Chondrocyte (in vitro differentiated cells): ENCODE results near the gene CST3. TPM values are rescaled to one million over a fixed set of nuclear protein-coding genes. Genes with fewer than 3 reads are reported as not detected.
A peak's percentile ranks its signal among the peaks of the same experiment; 100 is the strongest.

Experiments
- DNase-seq: peaks from one replicate; pipeline ENCODE4 v3.0.0; 2021; ENCODE audit warnings: mixed read lengths, low spot score
- H3K27ac Mint-ChIP-seq: one replicate; pipeline ENCODE4 v1.8.0; 2021; ENCODE audit warnings: mild to moderate bottlenecking, moderate library complexity, mixed read lengths; ENCODE audit not compliant: unreplicated experiment
- H3K27me3 Mint-ChIP-seq: 2 replicates; pipeline ENCODE4 v1.8.0; 2021; ENCODE audit warnings: low read depth, mixed read lengths
- H3K36me3 Mint-ChIP-seq: 2 replicates; pipeline ENCODE4 v1.8.0; 2021; ENCODE audit warnings: low read depth, mixed read lengths
- H3K4me1 Mint-ChIP-seq: 2 replicates; pipeline ENCODE4 v1.8.0; 2021; ENCODE audit warnings: low read depth, mild to moderate bottlenecking, mixed read lengths
- H3K4me3 Mint-ChIP-seq: one replicate; pipeline ENCODE4 v1.8.0; 2021; ENCODE audit warnings: mild to moderate bottlenecking, moderate library complexity, mixed read lengths; ENCODE audit not compliant: unreplicated experiment
- H3K9me3 Mint-ChIP-seq: 2 replicates; pipeline ENCODE4 v1.8.0; 2021; ENCODE audit warnings: low read depth, mixed read lengths
- total RNA-seq: library from RNA; stranded (reverse); gene quantifications from 3 replicates; pipeline ENCODE4 v1.2.1, GENCODE V29; 2021
- TF ChIP-seq, protein P1 (sequence below): fragments of 200-600 bp; sonication (generic); IDR thresholded peaks from 2 replicates; pipeline ENCODE4 v1.5.0; 2021; ENCODE audit warnings: antibody characterized with exemption, mild to moderate bottlenecking, moderate library complexity

Gene CST3
- total RNA-seq, 1 donor from 2014 or later, result 487 TPM

DNA sequence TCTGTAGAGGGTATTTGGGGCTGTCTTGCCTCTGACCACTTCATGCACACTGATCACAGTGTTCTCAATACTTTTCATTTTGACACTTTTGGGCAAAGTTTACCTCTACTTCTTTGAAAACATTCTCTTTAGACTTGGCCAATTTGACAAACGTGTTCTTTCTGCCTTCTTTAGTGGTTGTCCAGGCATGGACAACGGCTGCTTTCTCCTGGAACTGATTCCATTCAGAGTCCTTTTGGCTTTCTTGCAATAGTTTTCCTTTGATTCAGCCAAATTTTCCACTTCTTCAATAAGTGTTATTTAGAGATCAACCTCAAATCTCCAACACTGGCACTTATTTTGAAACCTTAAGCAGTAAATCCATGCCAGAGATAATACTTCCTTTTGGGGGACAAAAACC is 25.4 kb downstream of the CST3 start:
- no peaks in the 10 kb centered on the region for H3K9me3 Mint-ChIP-seq
- no peak overlapping the region for H3K4me3 Mint-ChIP-seq
- H3K4me1 Mint-ChIP-seq, result no peaks in the 10 kb centered on the region
- DNase-seq, result no peak
- H3K36me3 Mint-ChIP-seq, result no peaks in the 10 kb centered on the region
- no peak overlapping the region for H3K27ac Mint-ChIP-seq
- no peaks in the 10 kb centered on the region for H3K27me3 Mint-ChIP-seq
- TF ChIP-seq, protein P1, sequence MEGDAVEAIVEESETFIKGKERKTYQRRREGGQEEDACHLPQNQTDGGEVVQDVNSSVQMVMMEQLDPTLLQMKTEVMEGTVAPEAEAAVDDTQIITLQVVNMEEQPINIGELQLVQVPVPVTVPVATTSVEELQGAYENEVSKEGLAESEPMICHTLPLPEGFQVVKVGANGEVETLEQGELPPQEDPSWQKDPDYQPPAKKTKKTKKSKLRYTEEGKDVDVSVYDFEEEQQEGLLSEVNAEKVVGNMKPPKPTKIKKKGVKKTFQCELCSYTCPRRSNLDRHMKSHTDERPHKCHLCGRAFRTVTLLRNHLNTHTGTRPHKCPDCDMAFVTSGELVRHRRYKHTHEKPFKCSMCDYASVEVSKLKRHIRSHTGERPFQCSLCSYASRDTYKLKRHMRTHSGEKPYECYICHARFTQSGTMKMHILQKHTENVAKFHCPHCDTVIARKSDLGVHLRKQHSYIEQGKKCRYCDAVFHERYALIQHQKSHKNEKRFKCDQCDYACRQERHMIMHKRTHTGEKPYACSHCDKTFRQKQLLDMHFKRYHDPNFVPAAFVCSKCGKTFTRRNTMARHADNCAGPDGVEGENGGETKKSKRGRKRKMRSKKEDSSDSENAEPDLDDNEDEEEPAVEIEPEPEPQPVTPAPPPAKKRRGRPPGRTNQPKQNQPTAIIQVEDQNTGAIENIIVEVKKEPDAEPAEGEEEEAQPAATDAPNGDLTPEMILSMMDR, result no peak

DNA sequence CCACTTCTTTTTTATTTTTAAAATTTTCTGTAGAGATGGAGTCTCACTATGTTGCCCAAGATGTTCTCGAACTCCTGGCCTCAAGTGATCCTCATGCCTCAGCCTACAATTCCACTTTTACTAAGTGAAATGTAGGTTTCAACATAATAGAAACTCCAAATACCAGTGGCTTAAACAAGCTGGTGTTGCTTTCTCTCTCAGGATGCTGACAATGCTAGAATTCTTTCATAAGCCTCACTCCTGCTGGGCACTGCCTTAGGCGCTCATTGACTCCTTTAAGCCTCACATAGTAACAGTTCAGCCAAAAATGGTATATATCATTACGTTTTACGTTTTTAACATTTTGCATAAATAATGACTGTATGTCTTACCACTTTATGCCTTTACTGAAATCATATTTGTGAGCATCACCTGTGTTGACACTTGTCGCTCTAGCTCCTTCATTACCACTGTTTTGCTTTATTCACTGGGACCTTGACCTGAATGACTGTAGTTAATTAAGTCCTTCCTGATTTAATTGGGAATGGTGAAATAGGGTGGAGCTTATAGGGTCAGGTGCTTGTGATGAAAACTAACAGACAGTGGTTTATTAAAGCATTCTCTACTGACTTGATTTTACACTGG is 28.2 kb downstream of the CST3 start:
- TF ChIP-seq, protein P1, result no peak
- no peaks in the 10 kb centered on the region for H3K36me3 Mint-ChIP-seq

GRCh38 chr20:23608251-23608846 is 29.4 kb downstream of the CST3 start:
- Mint-ChIP-seq H3K27ac (no peak overlapping the region), H3K4me3 (no peak overlapping the region), H3K27me3 (no peaks in the 10 kb centered on the region), H3K9me3 (no peaks in the 10 kb centered on the region), H3K36me3 (no peaks in the 10 kb centered on the region), H3K4me1 (peaks cover 12% of the 10 kb centered on the region)
- DNase-seq, result no peak
- TF ChIP-seq, protein P1, result no peak

More for the DNA sequence above, 28.2 kb downstream of the CST3 start:
- no peak overlapping the region for H3K4me3 Mint-ChIP-seq
- no peaks in the 10 kb centered on the region for H3K27me3 Mint-ChIP-seq
- no peak overlapping the region for H3K27ac Mint-ChIP-seq
- no peaks in the 10 kb centered on the region for H3K9me3 Mint-ChIP-seq
- no peak for DNase-seq
- peaks cover 8% of the 10 kb centered on the region for H3K4me1 Mint-ChIP-seq

GRCh38 chr20:23607497-23608245 is 30.1 kb downstream of the CST3 start:
- no peaks in the 10 kb centered on the region for H3K36me3 Mint-ChIP-seq
- H3K4me1 Mint-ChIP-seq, result peaks cover 12% of the 10 kb centered on the region
- no peaks in the 10 kb centered on the region for H3K27me3 Mint-ChIP-seq
- H3K27ac Mint-ChIP-seq, result no peak overlapping the region
- no peak overlapping the region for H3K4me3 Mint-ChIP-seq
- no peaks in the 10 kb centered on the region for H3K9me3 Mint-ChIP-seq
- DNase-seq, result no peak
- TF ChIP-seq, protein P1, result no peak

GRCh38 chr20:23606652-23607049 is 31.1 kb downstream of the CST3 start:
- no peak overlapping the region for H3K27ac Mint-ChIP-seq
- H3K27me3 Mint-ChIP-seq, result no peaks in the 10 kb centered on the region
- peaks cover 12% of the 10 kb centered on the region for H3K4me1 Mint-ChIP-seq
- no peaks in the 10 kb centered on the region for H3K9me3 Mint-ChIP-seq
- H3K36me3 Mint-ChIP-seq, result no peaks in the 10 kb centered on the region
- no peak for DNase-seq
- no peak overlapping the region for H3K4me3 Mint-ChIP-seq
- TF ChIP-seq, protein P1, result peak; percentile 93
